ENCODE measurements around the gene CPNE1. TPM values are rescaled to one million over a fixed set of nuclear protein-coding genes. Genes with fewer than 3 reads are reported as not detected.

The CPNE1 gene
- total RNA-seq, 1 experiment from 2014 or later, result 333 TPM

DNA sequence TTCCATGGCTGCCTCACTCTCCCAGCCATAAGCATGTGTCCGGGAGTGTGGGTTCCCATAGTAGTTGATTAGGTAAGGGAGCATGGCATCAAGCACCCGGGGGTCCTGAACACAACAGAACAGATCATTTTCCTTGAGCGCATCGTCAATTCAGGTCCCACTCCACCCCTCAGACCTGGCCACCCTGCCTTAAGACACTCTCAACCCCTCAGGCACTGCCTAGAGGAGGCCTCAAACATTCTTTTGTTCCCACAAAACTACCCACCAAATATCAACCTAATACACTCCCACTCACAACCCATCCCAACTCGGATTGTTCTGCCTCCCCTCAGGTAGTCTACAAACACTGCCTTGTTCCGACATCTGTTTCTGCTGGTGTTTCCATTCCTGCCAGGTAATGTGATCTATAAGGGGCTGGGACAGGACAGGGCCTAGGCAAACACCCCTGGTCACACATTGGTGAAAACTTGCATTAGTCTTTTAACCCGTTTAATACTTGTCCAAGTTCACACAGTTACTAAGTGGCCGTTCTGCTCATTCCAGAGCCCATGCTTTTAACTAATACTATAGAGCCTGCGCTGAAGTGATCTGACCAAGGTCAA, 33.1 kb upstream of the CPNE1 start (continued):
- TF ChIP-seq, protein P1, sequence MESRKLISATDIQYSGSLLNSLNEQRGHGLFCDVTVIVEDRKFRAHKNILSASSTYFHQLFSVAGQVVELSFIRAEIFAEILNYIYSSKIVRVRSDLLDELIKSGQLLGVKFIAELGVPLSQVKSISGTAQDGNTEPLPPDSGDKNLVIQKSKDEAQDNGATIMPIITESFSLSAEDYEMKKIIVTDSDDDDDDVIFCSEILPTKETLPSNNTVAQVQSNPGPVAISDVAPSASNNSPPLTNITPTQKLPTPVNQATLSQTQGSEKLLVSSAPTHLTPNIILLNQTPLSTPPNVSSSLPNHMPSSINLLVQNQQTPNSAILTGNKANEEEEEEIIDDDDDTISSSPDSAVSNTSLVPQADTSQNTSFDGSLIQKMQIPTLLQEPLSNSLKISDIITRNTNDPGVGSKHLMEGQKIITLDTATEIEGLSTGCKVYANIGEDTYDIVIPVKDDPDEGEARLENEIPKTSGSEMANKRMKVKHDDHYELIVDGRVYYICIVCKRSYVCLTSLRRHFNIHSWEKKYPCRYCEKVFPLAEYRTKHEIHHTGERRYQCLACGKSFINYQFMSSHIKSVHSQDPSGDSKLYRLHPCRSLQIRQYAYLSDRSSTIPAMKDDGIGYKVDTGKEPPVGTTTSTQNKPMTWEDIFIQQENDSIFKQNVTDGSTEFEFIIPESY (IDR thresholded peaks at IDR 0.05; ENCODE audit: extremely low read depth, insufficient replicate concordance, low read length), result no peak
- TF ChIP-seq EZH2phosphoT487 (IDR thresholded peaks at IDR 0.05; ENCODE audit: borderline replicate concordance) (no peak), CTCF (IDR thresholded peaks at IDR 0.05 in 2 of 3, conservative IDR thresholded peaks at IDR 0.05 in 1 of 3; ENCODE audit: borderline replicate concordance in 1 of 3, insufficient read depth in 1 of 3, low read depth in 2 of 3, low read length in 2 of 3) (no peak), POLR2A (IDR thresholded peaks at IDR 0.05; ENCODE audit: borderline replicate concordance, extremely low read depth, insufficient read depth, insufficient read length) (no peak), ZNF274 (IDR thresholded peaks at IDR 0.05; ENCODE audit: low read depth, low read length) (no peak), CEBPB (IDR thresholded peaks at IDR 0.05; ENCODE audit: low read depth) (no peak), EGR1 (IDR thresholded peaks at IDR 0.05; ENCODE audit: low read depth) (no peak), SRF (IDR thresholded peaks at IDR 0.05; ENCODE audit: low read depth) (no peak)

DNA sequence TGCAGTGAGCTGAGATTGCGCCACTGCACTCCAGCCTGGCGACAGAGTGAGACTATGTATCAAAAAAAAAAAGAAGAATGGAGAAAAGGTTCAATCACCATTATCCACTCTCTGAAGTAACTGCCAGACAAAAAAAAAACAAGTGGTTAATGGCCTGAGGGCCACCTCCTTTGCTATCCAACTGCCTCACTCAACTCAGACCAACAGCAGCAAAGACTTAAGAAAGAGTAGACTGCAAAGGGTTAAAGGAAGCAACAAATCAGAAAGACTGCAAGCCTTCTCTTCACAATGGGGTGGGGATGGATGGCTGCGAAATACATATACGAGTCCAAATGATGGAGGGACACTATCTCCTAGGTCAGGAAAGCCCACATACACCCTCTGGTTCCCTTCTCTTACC, 31.3 kb upstream of the CPNE1 start:
- H3K9ac ChIP-seq (ENCODE audit: low read length), result no peak overlapping the region
- ATAC-seq (no peak), DNase-seq (ENCODE audit: low read depth, low spot score) (no peak)
- no peak overlapping the region for H3K27ac ChIP-seq (ENCODE audit: low read depth, low read length)
- no peak overlapping the region for H3K4me2 ChIP-seq (ENCODE audit: low read length)
- no TSS peak for BruUV-seq (replicated peaks)
- POLR2A ChIA-PET, result no interaction called here
- H4K20me1 ChIP-seq (ENCODE audit: insufficient read depth), result no peaks in the 10 kb centered on the region
- peaks cover 7% of the 10 kb centered on the region in 2 experiments; a peak in 3 of 4 replicates for H3K36me3 ChIP-seq (ENCODE audit: control insufficient read depth in 1 of 2, insufficient read depth in 2 of 2, low read length in 2 of 2)
- no peak overlapping the region for H3K4me3 ChIP-seq (replicated peaks in 1 of 2; ENCODE audit: low read depth in 1 of 2, low read length in 2 of 2)
- H2AFZ ChIP-seq (ENCODE audit: low read depth, low read length, poor library complexity, severe bottlenecking), result no peak overlapping the region
- no peaks in the 10 kb centered on the region for H3K27me3 ChIP-seq (ENCODE audit: insufficient read depth, low read length)
- peaks cover 10 to 25% of the 10 kb centered on the region in 2 experiments for H3K4me1 ChIP-seq (ENCODE audit: control insufficient read depth in 1 of 2, insufficient read depth in 2 of 2, low read length in 2 of 2)
- H3K79me2 ChIP-seq (ENCODE audit: insufficient read depth, low read length), result peaks cover 34% of the 10 kb centered on the region
- CTCF ChIA-PET, result no interaction called here
- H3K9me3 ChIP-seq (ENCODE audit: control insufficient read depth in 1 of 2, insufficient read depth in 1 of 2, low read depth in 1 of 2, low read length in 2 of 2), result no peaks in the 10 kb centered on the region
- no peaks in the 10 kb centered on the region for H3K9me2 ChIP-seq (ENCODE audit: insufficient read depth)
- RAD21 ChIA-PET (ENCODE audit: low non-redundant PET in 1 of 2, low total read pairs in 2 of 2, uncharacterized antibody in 2 of 2, unreplicated experiment in 2 of 2), result no interaction called here
- no peak for TF ChIP-seq CEBPB (IDR thresholded peaks at IDR 0.05; ENCODE audit: low read depth)
- TF ChIP-seq SP1 (IDR thresholded peaks at IDR 0.05; ENCODE audit: low read depth), result no peak
- TF ChIP-seq CBX3 (IDR thresholded peaks at IDR 0.05; ENCODE audit: low read depth), result no peak
- TF ChIP-seq POLR2AphosphoS5 (IDR thresholded peaks at IDR 0.05; ENCODE audit: low read depth, low read length), result no peak
- TF ChIP-seq JUND (IDR thresholded peaks at IDR 0.05), result no peak
- TF ChIP-seq EGR1 (IDR thresholded peaks at IDR 0.05; ENCODE audit: low read depth), result no peak
- no peak for TF ChIP-seq FOSL1 (IDR thresholded peaks at IDR 0.05; ENCODE audit: low read depth)
- no peak for TF ChIP-seq EZH2 (IDR thresholded peaks at IDR 0.05)
- no peak for TF ChIP-seq EZH2phosphoT487 (IDR thresholded peaks at IDR 0.05; ENCODE audit: borderline replicate concordance)
- TF ChIP-seq SRF (IDR thresholded peaks at IDR 0.05; ENCODE audit: low read depth), result no peak
- intact Hi-C loops (cut with micrococcal nuclease), result no loop called here

All from HCT116 (cell line).